Peyer's patch (tissue), 4 donors: ENCODE measurements around the gene LRCH4. TPM values are rescaled to one million over a fixed set of nuclear protein-coding genes. Genes with fewer than 3 reads are reported as not detected.

Experiments used
- DNase-seq, 3 donors: peaks; one replicate each; pipeline ENCODE4 v3.0.0-alpha.2; 2017 to 2019
- H3K27ac ChIP-seq, 4 donors: fragments of 200-600 bp; sonication (generic); one replicate each; pipeline ENCODE4 v1.5.1; 2016 to 2019
- H3K27me3 ChIP-seq, 2 donors: fragments of 200-600 bp; sonication (generic); one replicate each; pipeline ENCODE4 v1.5.1; 2019
- H3K36me3 ChIP-seq, 3 donors: fragments of 200-600 bp; sonication (generic); one replicate each; pipeline ENCODE4 v1.5.1; 2016 to 2019
- H3K4me1 ChIP-seq, 4 donors: fragments of 200-600 bp; sonication (generic); one replicate each; pipeline ENCODE4 v1.5.1; 2016 to 2019
- H3K4me3 ChIP-seq, 4 donors: fragments of 200-600 bp; sonication (generic); 1 replicate in 3 of 4; 2 replicates in 1 of 4; pipeline ENCODE4 v1.5.1; 2016 to 2019; ENCODE audit warnings: mild to moderate bottlenecking in 1 of 4
- H3K9me3 ChIP-seq, 4 donors: fragments of 200-600 bp; sonication (generic); one replicate each; pipeline ENCODE4 v1.5.1; 2016 to 2019; ENCODE audit warnings: mild to moderate bottlenecking in 1 of 4
- CTCF ChIP-seq, 6 experiments: fragments of 450-650 bp in 4 of 6; fragments of 200-600 bp in 2 of 6; sonication (generic) in 1 of 6; IDR thresholded peaks; one replicate each; pipeline ENCODE4 v1.5.1; 2017 to 2019; ENCODE audit warnings: antibody characterized with exemption in 6 of 6, mild to moderate bottlenecking in 3 of 6, moderate library complexity in 1 of 6
- POLR2A ChIP-seq, 2 donors: fragments of 450-650 bp; IDR thresholded peaks; one replicate each; pipeline ENCODE4 v1.5.1; 2017; ENCODE audit warnings: antibody characterized with exemption in 2 of 2, mild to moderate bottlenecking in 2 of 2, moderate library complexity in 2 of 2
- total RNA-seq, 4 donors: library from RNA; depleted of rRNA; stranded (reverse); fragments of >200 nt; gene quantifications; one replicate each; pipeline ENCODE4 v1.1.0, GENCODE V29; 2016

LRCH4 gene
- total RNA-seq, 4 donors from 2014 or later = 76.7 to 232 (median 156) TPM

- Histone ChIP-seq H3K27me3 (no peaks in the 10 kb centered on the region), H3K36me3 (peaks cover 0 to 51% (median 4%) of the 10 kb centered on the region in 3 donors)
These were observed 12.1 kb downstream of the LRCH4 start, which contains the start of gene SAP25 for GRCh38 chr7:100573691-100574361. Gene SAP25 (minus strand): TSS chr7:100573900. CDS start chr7:100573742, 158 bp downstream.

DNA sequence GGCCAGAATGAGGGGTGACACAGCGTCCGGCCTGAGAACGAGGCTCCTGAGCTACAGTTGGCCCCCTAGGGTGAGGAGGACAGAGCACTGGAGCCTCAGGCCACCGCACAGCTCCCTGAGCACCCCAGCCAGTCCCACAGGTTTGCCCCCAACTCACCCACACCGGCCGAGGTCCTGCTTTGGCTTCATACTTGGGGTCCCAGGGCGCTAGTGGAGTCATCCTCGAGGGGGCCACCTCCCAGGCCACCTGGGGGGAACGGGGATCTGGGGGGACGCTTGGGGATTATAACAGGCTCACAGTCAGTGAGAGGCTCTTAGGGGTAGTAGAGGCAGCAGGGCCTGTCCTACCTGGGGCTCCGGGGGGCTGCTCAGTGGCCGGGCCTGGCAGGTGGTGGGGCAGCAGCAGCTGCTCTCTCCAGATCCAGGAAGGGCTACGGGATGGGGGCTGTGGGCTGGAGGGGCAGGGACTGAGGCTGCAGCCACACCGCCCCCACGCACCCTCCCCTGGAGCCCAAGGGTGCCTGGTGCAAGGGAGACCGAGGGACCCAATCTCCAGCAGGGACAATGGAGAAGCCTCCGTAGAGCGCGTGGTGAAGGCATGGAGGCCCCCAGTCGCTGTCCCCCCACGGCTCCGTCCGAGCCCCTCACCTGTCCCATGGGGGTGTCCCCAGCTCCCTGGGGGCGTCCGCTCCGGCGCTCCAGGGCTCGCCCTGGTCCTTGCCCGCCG is 12.8 kb downstream of the LRCH4 start:
- Histone ChIP-seq H3K9me3 (no peaks in the 10 kb centered on the region), H3K36me3 (peaks cover 0 to 44% (median 4%) of the 10 kb centered on the region in 3 donors), H3K4me1 (peaks cover 0 to 34% (median 16%) of the 10 kb centered on the region in 4 donors), H3K27me3 (no peaks in the 10 kb centered on the region), H3K27ac (no peak overlapping the region), H3K4me3 (no peak overlapping the region)
- no peak for TF ChIP-seq POLR2A (IDR thresholded peaks at IDR 0.05)
- DNase-seq = no peak

More at GRCh38 chr7:100573691-100574361, 12.1 kb downstream of the LRCH4 start, which contains the start of gene SAP25:
- peaks cover 0 to 27% (median 13%) of the 10 kb centered on the region in 4 donors for H3K4me1 ChIP-seq
- H3K4me3 ChIP-seq = no peak within 1 kb of the TSS
- no peaks in the 10 kb centered on the region for H3K9me3 ChIP-seq
- DNase-seq = no peak
- H3K27ac ChIP-seq = no peak within 1 kb of the TSS
- TF ChIP-seq CTCF (IDR thresholded peaks at IDR 0.05) (no peak), POLR2A (IDR thresholded peaks at IDR 0.05) (no peak)

GRCh38 chr7:100572281-100572948 is 13.5 kb downstream of the LRCH4 start:
- no peak for TF ChIP-seq POLR2A (IDR thresholded peaks at IDR 0.05)
- no peak for TF ChIP-seq CTCF (IDR thresholded peaks at IDR 0.05)
- Histone ChIP-seq H3K27ac (no peak overlapping the region), H3K4me3 (no peak overlapping the region), H3K27me3 (no peaks in the 10 kb centered on the region), H3K36me3 (peaks cover 0 to 37% (median under 1%) of the 10 kb centered on the region in 3 donors), H3K9me3 (no peaks in the 10 kb centered on the region), H3K4me1 (peaks cover 0 to 41% (median 19%) of the 10 kb centered on the region in 4 donors)
- no peak for DNase-seq

- H3K27me3 ChIP-seq = no peaks in the 10 kb centered on the region
- H3K4me1 ChIP-seq = peaks cover 0 to 46% (median 19%) of the 10 kb centered on the region in 4 donors
- TF ChIP-seq POLR2A (IDR thresholded peaks at IDR 0.05) = no peak
- no peak for TF ChIP-seq CTCF (IDR thresholded peaks at IDR 0.05)
- no peak overlapping the region for H3K4me3 ChIP-seq
- H3K27ac ChIP-seq = no peak overlapping the region
- peaks cover 0 to 31% (median 0%) of the 10 kb centered on the region in 3 donors for H3K36me3 ChIP-seq
- H3K9me3 ChIP-seq = no peaks in the 10 kb centered on the region
- no peak for DNase-seq
These were observed 14.2 kb downstream of the LRCH4 start for GRCh38 chr7:100571829-100572116.

DNA sequence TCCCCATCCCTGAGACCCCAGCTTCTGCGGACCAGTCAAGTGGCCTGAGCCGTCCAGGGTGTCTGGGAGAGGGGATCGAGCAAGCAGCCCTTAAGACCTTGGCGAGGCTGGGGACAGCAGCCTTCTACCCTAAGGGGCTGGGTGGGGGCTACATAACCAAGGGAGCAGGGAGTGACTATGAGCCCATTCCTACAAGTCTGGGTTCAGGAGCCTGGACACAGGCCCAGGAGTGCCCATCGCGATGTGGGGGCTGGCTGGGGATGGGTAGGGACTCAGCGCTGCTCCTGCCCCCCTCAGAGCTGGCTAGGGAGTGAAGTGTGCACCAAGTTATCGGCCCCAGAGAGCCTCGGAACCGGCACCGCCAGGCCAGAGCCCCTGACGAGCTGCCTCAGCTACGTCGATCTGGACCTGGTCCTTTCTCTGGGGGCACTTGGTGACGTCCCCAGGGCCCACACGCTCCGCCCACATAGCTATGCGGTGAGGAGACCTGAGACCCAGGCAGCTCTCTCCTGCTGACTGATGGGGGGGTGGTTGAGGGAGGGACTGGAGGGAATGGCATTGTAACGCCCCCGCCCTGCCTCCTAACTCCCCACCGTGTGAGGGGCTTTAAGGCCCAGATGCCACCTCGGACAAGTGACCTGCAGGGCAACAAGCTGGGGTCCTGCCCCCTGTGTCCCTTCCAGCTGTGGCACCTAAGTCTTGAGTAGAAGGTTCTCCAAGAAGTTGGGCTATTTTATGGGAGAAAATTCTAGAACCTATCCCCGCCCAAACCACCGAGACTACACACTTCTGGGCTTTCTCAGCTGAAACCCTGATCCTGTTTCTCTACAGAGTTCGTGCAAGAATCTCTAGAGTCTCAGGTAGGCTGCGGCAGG is 14.7 kb downstream of the LRCH4 start:
- Histone ChIP-seq H3K27ac (no peak overlapping the region), H3K27me3 (no peaks in the 10 kb centered on the region), H3K4me3 (no peak overlapping the region), H3K4me1 (peaks cover 0 to 50% (median 19%) of the 10 kb centered on the region in 4 donors), H3K9me3 (no peaks in the 10 kb centered on the region), H3K36me3 (peaks cover 0 to 25% (median 0%) of the 10 kb centered on the region in 3 donors)
- TF ChIP-seq CTCF (IDR thresholded peaks at IDR 0.05) (no peak), POLR2A (IDR thresholded peaks at IDR 0.05) (no peak)
- DNase-seq = no peak
